GM12874 (cell line): ENCODE data around the gene ARHGAP26.

Source experiments
- CTCF ChIP-seq: IDR thresholded peaks from 2 replicates; pipeline ENCODE4 v1.5.1; 2011; ENCODE audit warnings: low read depth, mild to moderate bottlenecking, control low read depth, low read length, moderate library complexity; ENCODE audit not compliant: insufficient read depth

ARHGAP26 gene

GRCh38 chr5:142828797-142829535 is 58.8 kb downstream of the ARHGAP26 start:
- no peak for TF ChIP-seq CTCF

GRCh38 chr5:142829801-142830220 is 59.6 kb downstream of the ARHGAP26 start:
- no peak for TF ChIP-seq CTCF

GRCh38 chr5:142830241-142831008 is 60.2 kb downstream of the ARHGAP26 start:
- no peak for TF ChIP-seq CTCF

GRCh38 chr5:142831009-142831383 is 60.8 kb downstream of the ARHGAP26 start:
- no peak for TF ChIP-seq CTCF

GRCh38 chr5:142832263-142832662 is 62.1 kb downstream of the ARHGAP26 start:
- TF ChIP-seq CTCF = no peak

GRCh38 chr5:142833517-142834449 is 63.6 kb downstream of the ARHGAP26 start:
- TF ChIP-seq CTCF = no peak

GRCh38 chr5:142834504-142834903 is 64.3 kb downstream of the ARHGAP26 start:
- no peak for TF ChIP-seq CTCF
